Measurements from ENCODE around the gene ALKBH8. TPM values are rescaled to one million over a fixed set of nuclear protein-coding genes. Genes with fewer than 3 reads are reported as not detected.
"Not testable (repeated sequence)": the region's sequence is repeated elsewhere in the genome, so short reads cannot be mapped to it uniquely, and the experiment has no call there.

The ALKBH8 gene
- total RNA-seq, 1 donor from 2014 or later, result 6.8 TPM

DNA sequence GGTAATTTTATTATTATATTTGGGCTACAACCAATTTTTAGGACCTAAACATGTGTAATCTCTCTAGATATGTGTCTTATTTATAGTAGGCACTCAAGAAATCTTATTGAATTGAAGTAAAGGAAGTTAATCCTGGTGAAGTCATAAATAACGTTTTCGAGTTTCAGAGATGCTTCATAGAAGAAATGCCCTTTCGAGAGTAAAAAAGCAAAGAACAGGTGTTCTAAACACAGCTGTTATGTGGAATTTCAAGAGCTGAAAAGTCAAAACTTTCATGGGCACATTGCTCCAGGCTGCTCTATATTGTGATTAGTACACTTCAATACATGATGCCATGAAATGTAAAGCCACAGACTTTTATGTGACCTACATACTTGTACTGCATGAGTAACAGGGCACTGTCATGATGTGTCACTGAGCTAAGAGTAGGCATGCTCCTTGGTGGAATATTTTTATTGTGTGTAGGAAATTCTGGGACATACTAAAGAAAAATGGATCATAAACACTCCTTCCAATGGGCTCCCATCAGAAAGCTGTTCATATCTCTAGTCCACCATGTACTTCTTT is 18.2 kb upstream of the ALKBH8 start:
- intact Hi-C loops (cut with micrococcal nuclease), result no loop called here
- DNase-seq, result no peak
- no peak for ATAC-seq

DNA sequence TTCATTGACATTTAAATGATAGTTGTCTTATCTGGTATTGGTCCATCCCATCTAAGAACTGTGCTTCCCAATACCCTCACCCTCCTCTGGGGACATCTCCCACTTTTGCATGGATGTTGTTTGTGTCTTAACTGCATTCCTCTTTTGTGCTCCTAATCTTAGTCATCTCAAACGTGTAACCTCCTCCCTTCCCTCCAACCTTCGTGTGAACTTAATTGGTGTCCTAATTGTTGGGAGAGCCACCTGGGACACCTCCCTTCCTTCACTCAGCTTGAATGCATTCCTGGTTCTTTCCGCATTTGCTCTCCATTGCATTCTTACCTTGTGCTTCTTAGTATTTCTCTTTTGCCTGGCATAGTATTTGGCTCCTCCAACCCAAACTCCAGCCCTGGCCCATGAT is 15.6 kb upstream of the ALKBH8 start:
- DNase-seq, result no peak
- no peak for ATAC-seq
- intact Hi-C loops (cut with micrococcal nuclease), result no loop called here

DNA sequence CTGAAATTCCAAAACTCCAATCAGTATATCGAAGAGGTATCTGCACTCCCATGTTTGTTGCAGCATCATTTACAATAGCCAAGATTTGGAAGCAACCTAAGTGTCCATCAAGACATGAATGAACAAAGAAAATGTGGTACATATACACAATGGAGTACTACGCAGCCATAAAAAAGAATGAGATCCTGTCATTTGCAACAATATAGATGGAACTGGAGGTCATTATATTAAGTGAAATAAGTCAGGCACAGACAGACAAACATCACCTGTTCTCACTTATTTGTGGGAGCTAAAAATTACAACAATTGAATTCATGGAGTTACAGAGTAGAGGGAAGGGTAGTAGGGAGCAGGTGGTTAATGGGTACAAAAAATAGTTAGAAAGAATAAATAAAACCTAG is 13.6 kb upstream of the ALKBH8 start:
- DNase-seq, ATAC-seq: not testable (repeated sequence)
- intact Hi-C loops (cut with micrococcal nuclease), result loop anchor here (5.0 to 10.0 kb wide), 2 partner anchors 108 to 186 kb away; no protein-coding TSS in a partner anchor

DNA sequence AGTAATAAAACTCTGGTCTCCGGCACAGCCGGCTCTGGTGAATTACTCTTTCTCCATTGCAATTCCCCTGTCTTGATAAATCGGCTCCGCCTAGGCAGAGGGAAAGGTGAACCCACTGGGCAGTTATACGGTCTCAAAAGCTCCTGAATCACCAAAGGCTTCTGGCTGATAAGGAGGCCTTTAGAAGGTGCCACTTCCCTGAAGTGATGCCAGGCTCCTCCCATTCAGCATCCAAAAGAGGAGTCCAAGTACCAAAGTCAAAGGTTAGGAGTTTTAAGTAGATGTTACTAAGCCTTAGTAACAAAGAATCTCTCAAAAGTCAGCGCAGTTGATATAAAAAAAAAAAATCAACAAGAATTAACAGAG is 11.8 kb upstream of the ALKBH8 start:
- intact Hi-C loops (cut with micrococcal nuclease), result loop anchor here (5.0 to 10.0 kb wide), 2 partner anchors 110 to 187 kb away; no protein-coding TSS in a partner anchor
- ATAC-seq (no peak), DNase-seq (no peak)

DNA sequence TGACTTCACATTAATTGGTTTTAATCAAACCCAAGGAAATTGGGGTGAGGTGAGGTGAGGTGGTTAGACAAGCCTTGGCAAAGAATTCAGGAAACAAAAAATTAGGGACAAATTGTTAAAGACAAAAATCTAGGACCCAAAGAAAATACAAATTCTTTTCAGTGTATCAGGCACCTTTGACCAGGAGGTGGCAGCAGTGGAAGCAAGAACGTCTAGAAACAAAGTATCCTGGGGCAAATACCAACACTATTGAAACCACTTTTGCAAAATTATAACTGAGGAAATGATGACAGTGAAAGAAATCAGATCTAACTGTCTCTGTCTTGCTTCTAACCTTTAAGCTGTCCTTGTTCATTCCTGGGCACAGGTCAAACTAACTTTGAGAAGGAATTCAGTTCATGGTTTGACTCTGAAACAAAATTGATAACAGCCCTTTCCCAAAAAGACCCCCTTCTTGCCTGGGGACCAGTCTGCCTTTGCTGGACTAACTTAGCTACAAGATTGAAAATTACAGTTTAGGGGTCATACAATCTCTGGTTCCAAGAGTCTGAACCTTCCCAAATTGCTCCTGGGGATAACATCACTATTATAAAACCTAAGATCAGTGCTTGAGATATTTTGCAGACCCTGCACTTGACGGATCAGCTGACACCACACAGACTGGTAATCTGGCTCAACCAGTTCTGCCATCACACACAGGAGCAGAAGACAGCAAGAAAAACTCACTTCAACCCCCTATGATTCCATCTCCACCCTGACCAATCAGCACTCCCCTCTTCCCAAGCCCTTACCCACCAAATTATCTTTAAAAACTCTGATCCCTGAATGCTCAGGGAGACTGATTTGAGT is 11.2 kb upstream of the ALKBH8 start:
- intact Hi-C loops (cut with micrococcal nuclease), result loop anchor here (5.0 to 10.0 kb wide), 2 partner anchors 111 to 188 kb away; no protein-coding TSS in a partner anchor
- DNase-seq, result peak; percentile 51
- ATAC-seq, result not testable (repeated sequence)

DNA sequence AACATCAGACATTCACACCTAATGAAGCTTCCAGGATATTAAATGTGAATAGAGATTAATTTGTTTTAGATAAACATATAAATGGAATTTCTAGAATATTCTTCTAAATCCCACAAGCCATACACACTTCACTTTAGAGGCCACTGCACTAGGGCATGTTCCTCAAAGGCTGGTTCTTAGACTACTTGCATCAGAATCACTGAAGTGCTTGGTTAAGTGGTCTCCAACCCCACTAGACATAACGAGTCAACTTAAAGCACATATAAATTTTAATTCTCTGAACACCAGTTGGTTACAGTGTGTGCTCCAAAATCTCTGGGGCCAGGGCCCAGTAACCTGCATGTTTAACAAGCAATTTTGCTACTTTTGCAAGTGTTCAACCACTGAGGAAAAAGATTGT is 7.9 kb upstream of the ALKBH8 start:
- intact Hi-C loops (cut with micrococcal nuclease), result loop anchor here (10.0 kb wide), 1 partner anchor 191 kb away; no protein-coding TSS in a partner anchor
- ATAC-seq, result no peak
- DNase-seq, result no peak

DNA sequence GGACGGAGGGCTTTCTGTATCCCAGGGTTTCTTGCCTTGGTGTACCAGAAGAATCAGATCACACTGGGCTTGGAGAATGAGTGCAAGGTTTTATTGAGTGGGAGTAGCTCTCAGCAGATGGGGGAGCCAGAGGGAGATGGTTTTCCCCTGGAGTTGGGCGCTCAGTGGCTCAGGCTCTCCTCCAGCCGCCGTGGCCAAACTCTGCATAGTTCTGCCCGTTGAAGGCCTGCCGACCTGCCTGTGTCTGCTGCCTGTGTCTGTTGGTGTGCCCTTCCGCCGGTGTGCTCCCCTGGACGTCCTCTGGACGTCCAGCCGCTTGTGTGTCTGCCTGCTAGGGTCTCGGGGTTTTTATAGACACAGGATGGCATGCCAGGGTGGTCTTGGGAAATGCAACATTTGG is 4.5 kb upstream of the ALKBH8 start:
- intact Hi-C loops (cut with micrococcal nuclease), result loop anchor here (10.0 kb wide), 1 partner anchor 195 kb away; no protein-coding TSS in a partner anchor
- DNase-seq (no peak), ATAC-seq (no peak)

DNA sequence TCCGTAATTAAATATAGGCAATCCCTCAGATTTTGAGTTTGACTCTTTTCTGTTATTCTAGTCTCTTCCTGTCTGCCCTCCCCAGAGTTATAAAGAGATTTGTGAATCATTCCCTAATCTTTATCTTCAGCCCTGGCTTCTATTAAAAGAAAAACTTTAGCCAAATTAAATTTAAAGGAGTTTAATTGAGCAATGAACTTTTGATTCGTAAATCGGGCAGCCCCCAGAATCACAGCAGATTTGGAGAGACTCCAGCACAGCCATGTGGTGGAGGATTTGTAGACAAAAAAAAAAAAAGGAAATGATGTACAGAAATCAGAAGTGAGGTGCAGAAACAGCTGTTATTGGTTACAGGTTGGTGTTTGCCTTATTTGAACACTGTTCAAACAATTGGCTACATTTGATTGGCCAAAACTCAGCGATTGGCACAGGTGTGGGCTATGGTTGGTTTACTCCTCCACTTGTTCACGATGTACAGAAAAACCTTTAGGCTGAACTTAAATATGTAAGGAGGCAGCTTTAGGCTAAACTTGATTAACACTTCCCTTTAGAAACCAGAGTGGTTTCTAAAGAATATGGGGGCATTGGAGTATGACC is 2.3 kb upstream of the ALKBH8 start:
- intact Hi-C loops (cut with micrococcal nuclease), result no loop called here
- DNase-seq, result no peak
- ATAC-seq, result no peak

DNA sequence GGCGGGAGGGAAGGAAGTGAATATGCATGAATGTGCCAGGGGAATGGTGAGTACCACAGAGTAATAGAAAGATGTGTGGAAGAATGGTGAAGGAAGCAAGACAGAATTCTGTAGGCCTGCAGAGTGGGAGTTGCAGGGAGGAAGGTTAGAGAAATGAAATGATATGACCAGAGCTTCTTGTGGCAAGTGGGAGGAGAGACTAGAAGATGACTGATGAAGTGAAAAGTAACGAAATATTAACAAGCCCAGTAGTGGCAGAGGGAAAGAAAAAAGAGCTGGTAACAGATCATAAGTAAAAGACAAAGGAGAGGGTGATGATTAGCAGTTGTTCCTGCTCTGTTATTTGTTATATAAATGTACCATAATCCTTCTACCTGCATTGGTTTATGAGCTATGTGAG is 1.0 kb upstream of the ALKBH8 start:
- ATAC-seq (no peak), DNase-seq (no peak)
- intact Hi-C loops (cut with micrococcal nuclease), result no loop called here

DNA sequence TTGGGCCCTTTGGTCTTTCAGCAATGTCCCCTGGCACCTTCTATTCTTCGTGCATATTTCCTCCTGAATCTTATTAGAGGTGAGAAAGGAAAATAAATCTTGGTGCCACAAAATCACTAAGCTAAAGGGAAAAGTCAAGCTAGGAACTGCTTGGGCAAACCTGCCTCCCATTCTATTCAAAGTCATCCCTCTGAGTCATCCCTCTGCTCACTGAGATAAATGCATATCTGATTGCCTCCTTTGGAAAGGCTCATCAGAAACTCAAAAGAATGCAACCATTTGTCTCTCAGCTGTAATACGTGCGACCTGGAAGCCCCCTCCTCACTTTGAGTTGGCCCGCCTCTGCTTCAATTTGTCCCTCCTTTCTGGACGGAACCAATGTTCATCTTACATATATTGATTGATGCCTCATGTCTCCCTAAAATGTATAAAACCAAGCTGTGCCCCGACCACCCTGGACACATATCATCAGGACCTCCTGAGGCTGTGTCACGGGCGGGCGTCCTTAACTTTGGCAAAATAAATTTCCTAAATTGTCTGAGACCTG is 493 bp upstream of the ALKBH8 start:
- DNase-seq; ATAC-seq; intact Hi-C loops (cut with micrococcal nuclease): not testable (repeated sequence)

DNA sequence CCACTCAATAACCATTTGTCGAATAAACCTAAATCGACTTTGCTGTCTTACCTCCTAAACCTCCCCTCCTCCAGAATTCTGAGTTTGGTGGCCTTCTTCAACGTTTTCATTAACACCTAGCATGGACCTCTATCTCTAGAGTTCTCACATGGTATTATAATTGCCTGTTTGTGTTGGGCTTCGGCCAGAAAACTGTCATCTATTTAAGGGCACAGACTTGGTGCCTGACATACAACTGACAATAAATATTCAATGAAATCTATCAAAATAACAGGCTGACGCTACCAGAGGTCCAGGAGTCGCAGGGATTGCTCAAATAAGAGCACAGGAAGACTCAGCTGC is 687 bp downstream of the ALKBH8 start:
- peak; percentile 9 for ATAC-seq

DNA sequence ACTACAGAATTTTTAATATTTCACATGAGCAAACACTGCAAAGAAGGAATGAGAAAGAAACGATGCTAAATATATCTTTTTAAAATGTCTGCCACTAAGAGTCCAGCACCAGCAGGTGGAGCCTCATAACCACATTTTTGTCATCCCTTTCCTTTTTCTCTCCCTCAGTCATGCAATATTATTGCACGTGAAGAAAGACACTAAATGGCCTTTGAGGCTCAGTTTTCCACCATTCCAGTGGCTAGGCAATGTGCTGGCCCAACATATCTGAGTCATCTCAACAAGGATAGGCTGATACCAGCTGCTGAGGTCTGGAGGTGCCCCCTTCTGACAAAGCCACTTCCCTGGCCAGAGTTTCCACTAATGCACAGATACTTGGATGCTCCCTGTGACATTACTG is 1.8 kb downstream of the ALKBH8 start:
- intact Hi-C loops (cut with micrococcal nuclease), result no loop called here
- ATAC-seq (peak; percentile 38), DNase-seq (no peak)

More for the DNA sequence above, 687 bp downstream of the ALKBH8 start:
- intact Hi-C loops (cut with micrococcal nuclease), result no loop called here
- no peak for DNase-seq

DNA sequence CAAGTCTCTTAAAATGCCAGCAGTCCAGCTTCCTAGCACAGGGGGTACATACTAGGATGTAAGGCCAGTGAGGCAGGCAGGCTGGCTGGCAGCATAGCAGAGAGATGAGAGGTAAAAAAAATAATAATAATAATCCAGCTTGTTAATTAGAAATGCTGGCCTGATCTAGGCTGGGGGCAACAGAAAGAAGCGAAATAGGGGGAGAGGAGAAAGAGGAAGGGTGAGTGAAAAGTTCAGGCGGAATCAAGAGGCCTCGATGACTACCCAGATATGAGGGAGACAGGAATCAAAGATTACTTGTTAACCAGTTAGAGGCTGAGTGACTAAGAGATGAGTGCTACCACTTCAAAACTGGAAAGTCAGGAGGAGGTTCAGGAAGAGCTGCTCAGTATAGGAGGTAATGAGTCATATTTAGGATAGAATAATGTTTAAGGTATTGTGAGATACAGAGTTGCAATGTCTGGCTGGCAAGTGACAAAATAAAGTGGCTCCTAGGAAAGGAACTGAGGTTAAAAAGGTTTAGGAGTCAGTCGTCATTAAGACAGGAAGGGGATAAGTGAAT is 2.8 kb downstream of the ALKBH8 start:
- ATAC-seq, result no peak
- intact Hi-C loops (cut with micrococcal nuclease), result no loop called here

DNA sequence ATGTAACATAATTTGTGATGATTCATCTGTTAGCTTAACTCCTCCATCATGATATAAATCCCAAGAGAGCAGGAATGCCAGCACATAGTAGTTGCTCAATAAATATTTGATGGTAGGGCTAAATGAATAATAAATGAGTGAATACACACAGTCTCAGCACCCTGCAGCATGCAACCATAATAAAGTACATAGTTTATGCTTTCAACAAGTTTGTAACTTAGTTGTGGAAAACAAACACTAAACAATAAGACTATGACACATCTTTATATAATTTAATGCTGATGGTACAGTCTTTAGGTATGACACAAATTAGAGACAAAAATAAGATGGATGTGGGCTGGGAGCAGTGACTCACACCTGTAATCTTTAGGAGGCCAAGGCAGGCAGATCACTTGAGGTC is 3.8 kb downstream of the ALKBH8 start:
- no peak for DNase-seq
- no peak for ATAC-seq
- intact Hi-C loops (cut with micrococcal nuclease), result no loop called here

More for the DNA sequence above, 2.8 kb downstream of the ALKBH8 start:
- no peak for DNase-seq

DNA sequence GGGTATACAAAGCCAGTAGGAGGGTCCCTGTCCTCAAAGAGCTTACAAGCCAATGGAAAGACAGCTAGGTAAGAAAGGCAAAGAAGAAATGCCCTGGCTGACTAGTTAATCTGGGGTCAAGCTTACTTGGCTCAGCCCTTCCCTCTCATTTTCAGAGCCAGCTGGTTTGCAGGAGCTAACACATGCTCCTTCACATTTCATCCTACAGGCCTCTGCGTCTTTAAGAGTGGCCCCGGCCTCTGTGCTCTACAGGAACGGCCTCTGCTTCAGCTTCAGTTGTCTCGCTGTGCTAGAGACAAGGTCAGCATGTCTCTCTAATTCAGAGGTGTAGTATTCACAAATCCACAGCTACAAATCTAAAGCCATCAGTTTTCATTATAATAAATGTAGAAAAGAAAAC is 15.2 kb downstream of the ALKBH8 start:
- intact Hi-C loops (cut with micrococcal nuclease), result no loop called here
- ATAC-seq (no peak), DNase-seq (no peak)

DNA sequence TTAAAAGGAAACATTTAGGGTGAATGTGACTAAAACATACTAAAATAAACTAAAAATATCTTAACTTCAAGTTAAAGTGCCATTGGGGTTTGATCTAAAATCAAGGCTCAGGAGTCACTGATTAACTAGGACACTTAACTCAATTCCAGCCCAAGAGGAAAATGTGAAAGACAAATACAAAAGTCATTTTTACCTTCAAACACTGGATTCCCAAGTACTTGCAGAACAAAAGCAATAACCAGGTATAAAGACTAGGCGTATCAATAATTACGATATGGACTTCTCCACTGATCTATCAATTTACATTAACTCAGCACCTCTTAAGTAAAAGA is 15.6 kb downstream of the ALKBH8 start:
- intact Hi-C loops (cut with micrococcal nuclease), result no loop called here
- DNase-seq (no peak), ATAC-seq (no peak)

DNA sequence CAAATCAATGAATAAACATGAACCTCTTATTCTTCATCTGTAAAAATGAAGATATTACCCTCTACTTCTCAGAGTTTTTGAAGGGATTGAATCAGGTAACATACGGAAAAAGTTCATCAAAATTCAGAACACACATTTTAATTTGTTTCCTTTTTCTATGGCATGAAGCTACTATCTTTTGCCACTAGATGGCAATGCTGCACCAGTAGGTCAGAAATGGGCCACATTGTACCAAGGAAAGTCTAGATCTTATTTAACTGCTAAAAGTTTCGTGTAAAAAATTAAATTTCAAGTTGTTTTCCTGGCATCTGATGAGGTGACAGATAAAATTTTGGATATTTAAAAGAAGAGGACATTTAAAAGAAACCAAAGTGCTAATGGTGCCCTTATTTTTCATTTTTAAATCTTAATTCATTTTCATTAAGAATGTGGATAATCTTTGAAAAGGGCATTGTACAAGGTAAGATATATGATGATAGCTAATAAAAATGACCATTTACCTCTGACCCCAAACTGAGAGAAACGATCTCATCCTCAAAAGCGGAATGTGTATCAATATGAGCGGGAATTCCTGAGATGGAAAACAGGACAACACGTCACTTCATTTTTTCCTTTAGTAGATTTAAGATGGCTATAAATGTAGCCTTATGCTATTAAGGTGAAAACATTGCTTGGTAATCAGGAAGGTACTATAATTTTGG is 16.1 kb downstream of the ALKBH8 start:
- intact Hi-C loops (cut with micrococcal nuclease), result no loop called here
- DNase-seq, result no peak
- ATAC-seq, result no peak

DNA sequence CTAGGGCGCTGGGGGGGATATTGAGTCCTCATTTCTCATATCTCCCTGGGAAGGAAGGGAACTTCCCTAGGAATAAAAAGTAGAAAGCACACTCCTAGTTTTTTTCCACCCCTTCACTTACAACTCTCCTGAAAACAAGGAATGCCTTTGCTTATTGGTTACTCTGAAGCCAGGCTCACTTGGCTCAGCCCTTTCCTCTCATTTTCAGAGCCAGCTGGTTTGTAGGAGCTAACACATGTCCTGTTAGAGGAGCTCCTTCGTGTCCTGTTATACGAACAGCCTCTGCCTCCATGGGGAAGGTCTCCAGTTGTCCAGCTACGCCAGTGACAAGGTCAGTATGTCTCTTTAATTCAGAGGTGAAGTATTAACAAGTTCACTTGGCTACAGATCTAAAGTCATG is 17.6 kb downstream of the ALKBH8 start:
- ATAC-seq (no peak), DNase-seq (no peak)
- intact Hi-C loops (cut with micrococcal nuclease), result no loop called here

DNA sequence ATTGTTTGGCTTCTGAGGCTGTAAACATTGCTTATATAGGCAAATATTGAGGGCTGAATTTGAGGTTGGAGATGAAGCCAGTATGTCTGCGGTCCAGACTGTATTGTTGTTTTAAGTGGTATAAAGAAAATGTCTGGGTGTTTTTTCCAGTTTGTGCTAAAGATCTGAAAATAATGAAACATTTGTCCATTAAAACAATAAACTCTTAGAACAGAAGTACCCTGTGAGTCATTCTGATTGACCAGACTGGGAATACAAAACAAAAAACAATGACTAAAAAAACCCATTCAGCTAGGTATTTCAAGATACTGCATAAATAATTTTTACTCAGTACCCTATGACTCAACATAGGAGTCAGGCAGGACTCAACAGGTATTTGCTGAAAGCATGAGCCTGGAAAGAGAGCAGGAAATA is 20.4 kb downstream of the ALKBH8 start:
- no peak for ATAC-seq
- no peak for DNase-seq
- intact Hi-C loops (cut with micrococcal nuclease), result no loop called here
